Activated CD8-positive, alpha-beta memory T cell treated with anti-CD3 and anti-CD28 coated beads, Interleukin-2, amount 10 ng/mL, durations not matched to agents 7 days and 5 days (primary cell): ENCODE data around the gene PPP1R3D. TPM values are rescaled to one million over a fixed set of nuclear protein-coding genes. Genes with fewer than 3 reads are reported as not detected.

ENCODE experiments used
- ATAC-seq: fragments of 150-1000 bp; cut with Tn5 transposase; one replicate; pipeline ENCODE4 v1.10.0; 2021; ENCODE audit warnings: moderate library complexity
- CTCF ChIA-PET: fragments of 350-600 bp; sonication (Branson Sonifier 250); formaldehyde crosslinking; loops from one replicate; lab custom pipeline; 2021; ENCODE audit warnings: antibody characterized with exemption; lab: Charles Lee
- DNase-seq: peaks from one replicate; pipeline ENCODE4 v3.0.0-alpha.2; 2020
- H3K27ac Mint-ChIP-seq: one replicate; pipeline ENCODE4 v1.8.0; 2021; ENCODE audit warnings: mild to moderate bottlenecking, mixed read lengths
- H3K27me3 Mint-ChIP-seq: one replicate; pipeline ENCODE4 v1.8.0; 2021; ENCODE audit warnings: mixed read lengths
- H3K36me3 Mint-ChIP-seq: one replicate; pipeline ENCODE4 v1.8.0; 2021; ENCODE audit warnings: mild to moderate bottlenecking, mixed read lengths
- H3K4me1 Mint-ChIP-seq: one replicate; pipeline ENCODE4 v1.8.0; 2021; ENCODE audit warnings: mixed read lengths
- H3K4me3 Mint-ChIP-seq: one replicate; pipeline ENCODE4 v1.8.0; 2021; ENCODE audit warnings: mild to moderate bottlenecking, moderate library complexity, mixed read lengths
- H3K9me3 Mint-ChIP-seq: one replicate; pipeline ENCODE4 v1.8.0; 2022; ENCODE audit warnings: low read depth, mixed read lengths
- total RNA-seq, 2 experiments: library from RNA; stranded (reverse); gene quantifications; one replicate each; pipeline ENCODE4 v1.2.3, GENCODE V29; 2021

The PPP1R3D gene, protein sequence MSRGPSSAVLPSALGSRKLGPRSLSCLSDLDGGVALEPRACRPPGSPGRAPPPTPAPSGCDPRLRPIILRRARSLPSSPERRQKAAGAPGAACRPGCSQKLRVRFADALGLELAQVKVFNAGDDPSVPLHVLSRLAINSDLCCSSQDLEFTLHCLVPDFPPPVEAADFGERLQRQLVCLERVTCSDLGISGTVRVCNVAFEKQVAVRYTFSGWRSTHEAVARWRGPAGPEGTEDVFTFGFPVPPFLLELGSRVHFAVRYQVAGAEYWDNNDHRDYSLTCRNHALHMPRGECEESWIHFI
- 1 to 10 TPM; 8.5 to 8.7 TPM for total RNA-seq

- Mint-ChIP-seq H3K27ac (peak within 1 kb of the TSS; percentile 99), H3K27me3 (no peaks in the 10 kb centered on the region), H3K9me3 (no peaks in the 10 kb centered on the region), H3K36me3 (peaks cover 20% of the 10 kb centered on the region), H3K4me1 (peaks cover 45% of the 10 kb centered on the region), H3K4me3 (peak within 1 kb of the TSS; percentile 99)
- ATAC-seq (peak; percentile 97), DNase-seq (peak; percentile 96)
- CTCF ChIA-PET = interaction anchor here (0.7 to 2.7 kb wide), 12 partner anchors 9 to 322 kb away, joined by 3 to 15 read pairs (median 5); no protein-coding TSS in a partner anchor
Observed at GRCh38 chr20:59940129-59940955, at the start of gene PPP1R3D, which contains the start of gene FAM217B. Gene PPP1R3D, minus strand, starts transcription at chr20:59940305. Its CDS starts 374 bp downstream, at chr20:59939931. Gene FAM217B, plus strand, starts transcription at chr20:59940389. Its CDS starts 3,555 bp downstream, at chr20:59943944.

GRCh38 chr20:59988141-59988540 lies 48.0 kb upstream of the PPP1R3D start:
- Mint-ChIP-seq H3K27me3 (no peaks in the 10 kb centered on the region), H3K36me3 (no peaks in the 10 kb centered on the region), H3K4me1 (no peaks in the 10 kb centered on the region), H3K27ac (no peak overlapping the region), H3K9me3 (no peaks in the 10 kb centered on the region), H3K4me3 (no peak overlapping the region)
- CTCF ChIA-PET = no interaction called here
- ATAC-seq = no peak
- no peak for DNase-seq

DNA sequence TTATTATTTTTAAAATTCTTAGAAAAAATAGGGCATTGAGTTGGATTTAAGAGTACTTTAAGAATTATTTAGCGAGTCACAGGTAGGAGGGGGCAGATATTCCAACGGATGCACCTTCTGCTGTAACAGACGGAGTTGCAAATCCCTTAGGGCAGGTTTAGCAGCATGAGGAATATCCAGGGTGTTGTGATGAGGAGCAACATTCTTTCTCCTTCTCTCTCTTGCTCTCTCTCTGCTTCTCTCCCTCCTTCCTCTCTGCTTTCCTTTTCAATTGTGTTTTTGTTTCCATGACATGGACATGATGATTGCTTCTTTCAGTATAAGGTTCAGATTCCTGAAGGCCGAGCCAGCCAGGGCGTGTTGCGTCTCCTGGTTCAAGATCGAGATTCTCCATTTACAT lies 47.0 kb upstream of the PPP1R3D start:
- no peaks in the 10 kb centered on the region for H3K36me3 Mint-ChIP-seq
- no peaks in the 10 kb centered on the region for H3K9me3 Mint-ChIP-seq
- CTCF ChIA-PET = interaction anchor here (0.6 kb wide), 1 partner anchor 416 kb away, joined by 3 read pairs; no protein-coding TSS in a partner anchor
- H3K4me1 Mint-ChIP-seq = no peaks in the 10 kb centered on the region
- ATAC-seq (no peak), DNase-seq (no peak)
- no peak overlapping the region for H3K4me3 Mint-ChIP-seq
- H3K27me3 Mint-ChIP-seq = no peaks in the 10 kb centered on the region
- no peak overlapping the region for H3K27ac Mint-ChIP-seq

DNA sequence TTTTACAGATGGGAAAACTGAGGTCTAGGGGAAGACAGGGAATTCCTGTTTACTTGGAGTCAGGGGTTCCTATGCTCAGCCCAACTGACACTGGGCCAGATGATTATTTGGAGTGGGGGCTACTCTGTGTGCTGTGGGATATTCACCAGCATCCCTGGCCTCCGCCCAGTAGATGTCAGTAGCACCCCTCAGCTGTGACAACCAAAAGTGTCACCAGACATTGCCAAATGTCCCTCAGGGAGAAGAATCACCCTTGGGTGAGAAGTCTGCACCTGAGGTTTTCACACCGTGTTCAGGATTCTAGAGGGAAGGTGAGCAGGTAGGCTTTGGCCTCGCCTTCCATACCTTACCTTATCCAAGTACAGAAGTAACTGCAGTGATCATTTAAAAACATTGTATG lies 45.8 kb upstream of the PPP1R3D start:
- no peak overlapping the region for H3K27ac Mint-ChIP-seq
- no peak overlapping the region for H3K4me3 Mint-ChIP-seq
- CTCF ChIA-PET = interaction anchor here (0.7 kb wide), 2 partner anchors 9 to 71 kb away, joined by 3 read pairs; no protein-coding TSS in a partner anchor

GRCh38 chr20:59985164-59985563 lies 45.1 kb upstream of the PPP1R3D start:
- Mint-ChIP-seq H3K9me3 (no peaks in the 10 kb centered on the region), H3K36me3 (no peaks in the 10 kb centered on the region), H3K27me3 (no peaks in the 10 kb centered on the region), H3K4me3 (no peak overlapping the region), H3K4me1 (no peaks in the 10 kb centered on the region), H3K27ac (no peak overlapping the region)
- DNase-seq (no peak), ATAC-seq (no peak)
- CTCF ChIA-PET = interaction anchor here (0.7 kb wide), 1 partner anchor 8 kb away, joined by 3 read pairs; no protein-coding TSS in a partner anchor

More for the DNA sequence above, 45.8 kb upstream of the PPP1R3D start:
- no peaks in the 10 kb centered on the region for H3K9me3 Mint-ChIP-seq
- no peaks in the 10 kb centered on the region for H3K36me3 Mint-ChIP-seq
- ATAC-seq (no peak), DNase-seq (no peak)
- H3K4me1 Mint-ChIP-seq = no peaks in the 10 kb centered on the region
- H3K27me3 Mint-ChIP-seq = no peaks in the 10 kb centered on the region

DNA sequence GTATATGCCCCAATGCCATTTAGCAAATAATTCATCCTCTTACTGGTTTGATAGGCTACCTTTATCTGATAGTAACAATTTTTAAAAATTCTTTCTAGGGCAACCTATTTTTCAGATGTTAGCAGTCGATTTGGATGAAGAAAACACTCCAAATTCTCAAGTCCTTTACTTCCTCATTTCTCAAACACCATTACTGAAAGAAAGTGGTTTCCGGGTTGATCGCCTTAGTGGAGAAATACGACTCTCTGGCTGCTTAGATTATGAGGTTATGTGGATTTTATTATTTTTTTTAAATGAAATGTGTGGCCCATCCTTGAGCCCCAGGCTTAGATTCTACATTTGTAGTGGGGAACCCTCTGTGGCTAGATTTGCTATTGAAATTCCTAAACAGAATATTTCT lies 44.4 kb upstream of the PPP1R3D start:
- Mint-ChIP-seq H3K9me3 (no peaks in the 10 kb centered on the region), H3K4me3 (no peak overlapping the region), H3K27me3 (no peaks in the 10 kb centered on the region), H3K27ac (no peak overlapping the region), H3K4me1 (no peaks in the 10 kb centered on the region), H3K36me3 (no peaks in the 10 kb centered on the region)
- ATAC-seq (no peak), DNase-seq (no peak)
- CTCF ChIA-PET = no interaction called here

DNA sequence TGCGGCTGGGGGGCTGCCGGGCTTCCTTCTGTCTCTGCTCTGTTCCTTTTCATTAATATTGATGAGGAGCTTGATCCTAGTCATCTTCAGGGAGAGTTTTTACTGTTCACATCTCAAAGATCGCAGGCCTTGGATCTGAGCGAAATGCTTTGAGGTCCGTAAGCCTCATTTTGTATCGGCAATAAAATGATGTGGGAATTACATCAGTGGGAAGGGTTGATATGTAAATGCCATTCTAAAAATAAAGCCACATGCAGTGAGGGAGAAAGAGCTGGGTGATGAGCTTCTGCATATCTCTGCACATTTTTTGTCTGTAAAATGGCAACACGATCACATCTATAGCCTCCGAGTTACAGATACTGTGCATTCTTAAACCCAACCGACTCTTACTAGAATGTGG lies 43.0 kb upstream of the PPP1R3D start:
- H3K27me3 Mint-ChIP-seq = no peaks in the 10 kb centered on the region
- H3K36me3 Mint-ChIP-seq = no peaks in the 10 kb centered on the region
- no peak for ATAC-seq
- CTCF ChIA-PET = no interaction called here
- DNase-seq = no peak
- H3K27ac Mint-ChIP-seq = no peak overlapping the region
- H3K4me3 Mint-ChIP-seq = no peak overlapping the region
- no peaks in the 10 kb centered on the region for H3K9me3 Mint-ChIP-seq
- no peaks in the 10 kb centered on the region for H3K4me1 Mint-ChIP-seq

DNA sequence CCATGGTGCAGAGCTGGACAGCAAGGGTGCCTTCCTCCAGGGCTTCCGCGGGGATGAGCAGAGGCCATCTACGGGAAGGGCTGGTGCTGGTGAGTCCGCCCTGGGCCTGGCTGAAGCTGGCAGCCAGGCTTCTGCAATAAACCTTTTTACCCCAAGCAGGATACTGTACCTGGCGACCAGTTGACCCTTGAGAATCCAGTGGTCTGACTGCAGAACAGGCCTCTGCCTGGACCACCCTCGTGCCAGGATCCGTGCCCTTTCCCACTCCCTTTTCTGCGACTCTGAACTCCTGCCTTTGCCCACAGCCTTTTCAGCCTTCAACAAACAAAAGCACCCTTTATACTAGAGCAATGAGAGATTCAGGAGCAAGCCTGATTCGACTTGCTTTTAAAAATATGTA lies 37.0 kb upstream of the PPP1R3D start:
- H3K27me3 Mint-ChIP-seq = no peaks in the 10 kb centered on the region
- H3K36me3 Mint-ChIP-seq = no peaks in the 10 kb centered on the region
- H3K9me3 Mint-ChIP-seq = no peaks in the 10 kb centered on the region
- ATAC-seq = no peak
- no peaks in the 10 kb centered on the region for H3K4me1 Mint-ChIP-seq
- no peak overlapping the region for H3K4me3 Mint-ChIP-seq
- CTCF ChIA-PET = interaction anchor here (0.8 kb wide), 1 partner anchor 8 kb away, joined by 3 read pairs; no protein-coding TSS in a partner anchor
- DNase-seq = no peak
- no peak overlapping the region for H3K27ac Mint-ChIP-seq

GRCh38 chr20:59976156-59976782 lies 36.2 kb upstream of the PPP1R3D start:
- no peaks in the 10 kb centered on the region for H3K4me1 Mint-ChIP-seq
- DNase-seq (no peak), ATAC-seq (no peak)
- no peak overlapping the region for H3K4me3 Mint-ChIP-seq
- H3K9me3 Mint-ChIP-seq = no peaks in the 10 kb centered on the region
- H3K27ac Mint-ChIP-seq = no peak overlapping the region
- H3K27me3 Mint-ChIP-seq = no peaks in the 10 kb centered on the region
- CTCF ChIA-PET = interaction anchor here (0.8 kb wide), 1 partner anchor 9 kb away, joined by 3 read pairs; no protein-coding TSS in a partner anchor
- H3K36me3 Mint-ChIP-seq = no peaks in the 10 kb centered on the region

DNA sequence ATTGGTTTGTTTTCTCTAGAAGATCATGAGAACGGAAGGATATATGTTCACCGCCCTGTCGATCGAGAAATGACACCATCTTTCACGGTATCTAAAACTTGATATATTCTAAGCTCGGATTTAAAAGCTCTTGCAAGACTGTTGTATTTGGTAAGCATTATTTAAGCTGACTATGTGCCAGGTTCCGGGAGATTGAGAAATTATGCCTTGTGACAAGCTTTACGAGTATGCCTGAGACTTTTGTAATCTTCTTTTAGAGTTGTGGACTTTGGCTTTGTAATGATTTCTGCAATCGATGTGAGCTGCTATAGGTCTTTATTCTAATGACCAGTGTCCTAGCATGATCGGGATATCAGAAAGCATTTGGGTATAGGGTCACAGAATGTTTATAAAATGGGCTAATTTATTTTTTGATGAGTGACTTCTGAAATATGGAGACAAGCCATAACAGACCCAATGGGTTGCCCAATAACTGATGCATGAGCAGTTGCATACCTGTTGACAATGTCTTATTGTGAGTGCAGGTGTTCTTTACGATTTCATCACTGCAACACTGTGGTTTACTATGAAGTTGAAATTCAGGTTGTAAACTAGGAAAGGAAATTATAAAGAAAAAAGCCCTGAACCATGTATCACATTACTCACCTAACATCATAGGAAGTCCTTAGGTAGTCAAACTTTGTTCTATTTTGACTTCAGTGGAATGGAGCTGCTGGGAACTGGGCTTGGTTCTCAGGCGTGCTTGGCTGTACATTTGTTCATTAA lies 32.1 kb upstream of the PPP1R3D start:
- CTCF ChIA-PET = interaction anchor here (0.9 to 1.6 kb wide), 2 partner anchors 32 to 38 kb away, joined by 3 read pairs; partner anchors contain the start of genes FAM217B and PPP1R3D
- no peaks in the 10 kb centered on the region for H3K36me3 Mint-ChIP-seq

DNA sequence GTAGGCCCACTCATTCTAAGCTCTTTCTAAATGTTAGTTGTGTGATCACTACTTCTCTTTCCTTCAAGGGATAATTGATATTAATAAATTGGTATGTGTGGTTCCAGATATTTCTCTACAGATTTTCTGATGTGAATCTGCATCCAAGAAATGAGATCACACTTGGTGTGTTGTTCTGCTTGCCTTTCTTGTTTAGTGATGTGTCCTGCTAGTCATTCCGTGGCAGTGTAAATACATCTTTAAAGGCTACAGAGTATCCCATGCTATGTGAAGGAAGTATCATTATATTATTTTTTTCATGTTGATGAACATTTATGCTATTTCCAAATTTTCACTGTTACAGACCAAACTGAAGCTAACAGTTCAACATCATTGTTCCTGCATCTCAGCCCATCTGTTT lies 31.3 kb upstream of the PPP1R3D start:
- no peaks in the 10 kb centered on the region for H3K36me3 Mint-ChIP-seq
- no peak overlapping the region for H3K4me3 Mint-ChIP-seq
- DNase-seq = no peak
- no peaks in the 10 kb centered on the region for H3K27me3 Mint-ChIP-seq
- no peak overlapping the region for H3K27ac Mint-ChIP-seq
- no peak for ATAC-seq
- H3K9me3 Mint-ChIP-seq = no peaks in the 10 kb centered on the region
- H3K4me1 Mint-ChIP-seq = no peaks in the 10 kb centered on the region
- CTCF ChIA-PET = interaction anchor here (0.9 to 1.6 kb wide), 2 partner anchors 31 to 37 kb away, joined by 3 read pairs; partner anchors contain the start of genes FAM217B and PPP1R3D

More for the DNA sequence above, 32.1 kb upstream of the PPP1R3D start:
- Mint-ChIP-seq H3K9me3 (no peaks in the 10 kb centered on the region), H3K4me1 (no peaks in the 10 kb centered on the region), H3K27me3 (no peaks in the 10 kb centered on the region), H3K27ac (no peak overlapping the region), H3K4me3 (no peak overlapping the region)
- ATAC-seq (no peak), DNase-seq (no peak)

GRCh38 chr20:59966428-59966827 lies 26.3 kb upstream of the PPP1R3D start:
- Mint-ChIP-seq H3K36me3 (no peaks in the 10 kb centered on the region), H3K9me3 (no peaks in the 10 kb centered on the region), H3K27me3 (no peaks in the 10 kb centered on the region), H3K4me1 (no peaks in the 10 kb centered on the region), H3K27ac (no peak overlapping the region), H3K4me3 (no peak overlapping the region)
- CTCF ChIA-PET = no interaction called here
- ATAC-seq = no peak
- no peak for DNase-seq
